Amygdala (tissue), 56 donors: ENCODE data around the gene ZNF143.
A peak's percentile ranks its signal among the peaks of the same experiment; 100 is the strongest.
"Not testable (repeated sequence)": the region's sequence is repeated elsewhere in the genome, so short reads cannot be mapped to it uniquely, and the experiment has no call there.

Experiments
- DNase-seq, 56 donors: peaks; one replicate each; lab custom pipeline; 2025; lab: John Stamatoyannopoulos, UW

Gene ZNF143

DNA sequence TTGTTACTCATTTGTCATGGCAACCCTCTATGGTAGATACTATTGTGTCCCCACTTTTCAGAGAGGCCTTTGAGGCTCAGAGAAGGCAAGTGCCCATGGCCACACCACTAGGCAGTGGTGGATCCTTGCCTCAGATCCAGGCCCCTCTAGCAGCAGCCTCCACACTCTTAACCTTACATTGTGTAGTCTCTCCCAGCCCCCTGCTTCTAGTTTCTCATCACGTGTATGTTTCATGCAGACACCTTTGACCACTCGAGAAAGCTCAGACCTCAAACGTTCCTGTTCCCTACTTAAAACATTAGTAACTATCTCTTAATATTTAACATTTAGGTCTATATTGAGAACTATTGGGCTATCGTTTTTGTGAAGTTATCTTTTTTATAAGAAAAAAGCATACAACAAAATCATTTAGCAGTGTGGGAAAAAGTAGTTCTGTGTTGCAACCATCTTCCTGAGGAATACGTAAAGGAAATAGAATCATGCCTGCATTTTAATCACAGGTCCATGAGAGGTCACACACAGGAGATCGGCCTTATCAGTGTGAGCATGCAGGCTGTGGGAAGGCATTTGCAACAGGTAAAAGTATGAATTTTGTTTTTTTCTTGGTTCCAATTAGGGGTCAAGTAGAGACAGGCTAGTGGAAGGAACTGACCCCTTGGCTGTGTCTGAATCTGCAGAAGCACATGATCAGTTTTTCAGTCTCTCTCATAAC is 35.1 kb downstream of the ZNF143 start:
- DNase-seq = no peak

DNA sequence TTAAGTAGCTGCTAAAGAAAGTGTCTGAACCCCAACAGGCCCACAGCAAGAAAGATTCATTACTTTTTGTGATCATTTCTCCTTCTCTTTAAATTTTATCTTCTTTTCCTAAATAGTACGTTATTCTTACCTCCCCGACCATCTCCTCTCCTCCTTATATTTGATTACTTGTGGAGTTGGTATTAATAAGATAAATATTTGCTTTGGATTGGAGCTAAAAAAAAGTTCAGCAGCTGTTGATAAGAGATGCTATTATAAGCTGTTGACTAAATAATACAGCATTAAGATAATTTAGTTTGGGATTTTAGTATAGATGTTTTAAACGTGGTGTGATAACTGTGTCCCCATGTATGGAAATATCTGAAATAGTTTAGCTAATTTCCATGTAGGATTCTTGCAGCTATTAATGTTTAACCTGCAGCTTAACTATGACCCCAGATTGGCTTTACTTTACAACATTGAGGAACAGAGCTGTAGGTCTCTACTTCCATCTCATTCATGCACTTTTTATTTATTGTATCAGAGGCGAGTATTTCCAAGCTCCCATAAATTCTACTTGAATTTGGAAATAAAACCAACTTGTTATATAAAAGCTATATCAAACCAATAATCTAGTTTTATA is 37.8 kb downstream of the ZNF143 start:
- no peak for DNase-seq

DNA sequence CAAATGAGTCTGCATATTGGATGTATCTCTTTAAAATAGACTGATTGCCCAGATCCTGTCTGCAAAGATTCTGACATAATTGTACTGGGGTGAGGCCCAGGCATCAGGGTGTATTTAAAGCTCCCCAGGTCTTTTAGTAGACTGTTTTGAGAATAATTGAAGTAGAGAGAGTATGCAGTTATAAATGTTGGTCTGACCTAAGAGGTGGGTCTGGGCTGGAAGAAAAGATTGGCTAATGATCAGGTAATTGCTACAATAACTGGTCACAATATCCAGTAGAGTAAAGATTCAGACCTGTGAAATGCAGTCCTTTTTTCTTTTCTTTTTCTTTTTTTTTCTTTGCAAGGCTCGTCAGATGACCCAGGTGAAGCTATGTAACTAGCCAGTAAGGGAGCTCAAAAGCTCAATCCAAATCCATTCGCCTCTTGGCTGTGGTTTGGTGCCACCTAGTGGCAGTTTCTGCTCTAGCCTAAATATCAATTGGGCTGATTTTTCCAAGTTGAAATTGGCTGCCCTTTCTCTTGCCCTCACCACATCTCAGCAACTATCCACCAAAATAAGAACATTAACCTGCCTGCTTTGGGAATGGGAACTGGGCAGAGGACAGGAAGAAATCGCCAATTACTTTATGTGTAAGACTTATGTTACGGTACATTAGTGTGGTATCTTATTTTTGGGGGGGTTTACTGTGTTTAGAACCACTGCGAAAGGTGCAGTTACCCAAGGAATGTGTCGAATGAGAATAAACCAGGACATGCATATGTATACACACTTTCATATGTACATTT is 45.9 kb downstream of the ZNF143 start:
- peak in 43 of 56 donors; percentile 2 to 86 (median 20) for DNase-seq

GRCh38 chr11:9507277-9507580 is 46.4 kb downstream of the ZNF143 start:
- no peak for DNase-seq

DNA sequence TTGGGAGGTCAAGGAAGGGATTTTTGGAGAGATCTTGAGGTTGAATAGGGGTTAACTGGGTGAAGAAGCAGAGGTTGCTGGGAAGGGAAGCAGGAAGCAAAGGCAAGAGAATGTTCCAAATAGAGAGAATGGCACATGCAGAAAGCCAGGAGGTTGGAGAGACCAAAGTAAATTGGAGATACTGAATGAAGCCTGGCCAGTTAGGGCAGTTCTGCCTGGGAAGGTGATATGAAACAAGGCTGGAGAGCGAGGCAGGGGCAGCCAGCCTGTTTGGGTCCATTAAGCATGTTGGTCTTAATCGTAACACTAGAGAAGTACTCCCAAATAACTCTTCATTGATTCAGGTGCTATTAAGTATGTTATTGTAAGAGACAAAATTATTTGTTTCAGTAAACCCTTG is 48.2 kb downstream of the ZNF143 start:
- no peak for DNase-seq

DNA sequence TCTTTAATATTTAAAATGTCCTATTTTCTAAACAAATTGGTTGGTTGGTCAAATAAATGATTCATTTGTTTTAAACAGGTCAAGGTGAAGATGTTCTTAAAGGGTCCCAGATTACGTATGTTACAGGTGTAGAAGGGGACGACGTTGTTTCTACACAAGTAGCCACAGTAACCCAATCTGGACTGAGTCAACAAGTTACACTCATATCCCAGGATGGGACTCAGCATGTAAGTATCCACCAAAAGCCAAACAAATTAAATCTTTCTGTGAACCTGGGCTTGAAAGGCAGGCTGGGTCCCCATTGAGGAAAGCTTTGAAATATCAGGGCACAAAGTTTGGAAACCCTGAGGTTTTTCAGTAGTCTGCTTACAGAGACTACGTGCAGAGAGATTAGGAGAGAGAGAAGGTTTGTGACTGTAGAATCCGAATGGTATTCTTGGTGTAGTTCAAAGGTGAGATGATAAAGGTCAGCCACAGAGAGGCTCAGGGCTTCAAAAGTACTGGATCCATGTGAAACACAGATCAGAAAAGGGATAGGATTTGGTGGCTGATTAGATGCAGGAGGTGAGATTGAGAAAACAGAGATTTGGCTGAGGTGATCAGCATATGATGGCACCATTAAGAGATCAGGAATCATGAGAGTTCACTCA is 51.7 kb downstream of the ZNF143 start:
- DNase-seq = no peak

- not testable (repeated sequence) for DNase-seq
These were observed 53.8 kb downstream of the ZNF143 start for GRCh38 chr11:9514576-9514975.

DNA sequence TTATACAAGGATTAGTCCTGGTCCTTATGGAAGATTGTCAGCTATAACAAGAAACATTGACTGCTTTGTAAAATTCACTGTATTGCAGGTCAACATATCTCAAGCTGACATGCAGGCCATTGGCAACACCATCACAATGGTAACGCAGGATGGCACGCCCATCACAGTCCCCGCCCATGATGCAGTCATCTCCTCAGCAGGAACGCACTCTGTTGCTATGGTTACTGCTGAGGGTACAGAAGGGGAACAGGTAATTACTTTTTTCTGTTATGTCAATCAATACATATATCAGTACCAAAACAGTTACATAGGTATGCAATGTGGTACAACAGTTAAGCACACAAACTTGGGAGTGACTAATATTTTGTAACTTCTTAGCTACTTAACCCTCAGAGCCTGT is 55.3 kb downstream of the ZNF143 start:
- no peak for DNase-seq

GRCh38 chr11:9518835-9519410 is 58.1 kb downstream of the ZNF143 start:
- no peak for DNase-seq

GRCh38 chr11:9524001-9524400 is 63.2 kb downstream of the ZNF143 start:
- no peak for DNase-seq

- DNase-seq = no peak
These were observed 64.3 kb downstream of the ZNF143 start for GRCh38 chr11:9525116-9525515.

GRCh38 chr11:9527481-9528135 is 66.8 kb downstream of the ZNF143 start:
- DNase-seq = peak in 3 of 56 donors; percentile 5 to 24 (median 6)

DNA sequence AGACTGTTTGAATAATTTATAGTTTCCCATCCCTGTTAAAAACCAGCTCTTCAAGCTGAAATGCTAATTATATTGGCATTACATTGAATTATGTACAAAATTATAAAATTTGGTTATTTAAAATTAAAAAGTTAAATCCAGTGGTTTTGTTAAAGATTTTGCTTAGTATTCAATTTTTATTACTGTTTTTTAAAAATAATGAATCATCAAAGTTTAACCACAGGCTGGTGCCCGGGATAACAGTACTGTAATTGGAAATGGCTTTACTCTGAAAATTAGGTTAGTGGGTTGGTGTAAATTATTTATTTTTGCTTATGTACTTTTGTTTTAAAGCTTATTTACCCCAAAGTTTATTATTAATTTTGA is 67.3 kb downstream of the ZNF143 start:
- DNase-seq = no peak

- no peak for DNase-seq
These were observed 67.9 kb downstream of the ZNF143 start for GRCh38 chr11:9528573-9529333.

GRCh38 chr11:9529334-9529650 is 68.5 kb downstream of the ZNF143 start:
- no peak for DNase-seq

GRCh38 chr11:9530020-9530621 is 69.3 kb downstream of the ZNF143 start:
- DNase-seq = no peak

GRCh38 chr11:9530901-9531625 is 70.3 kb downstream of the ZNF143 start:
- DNase-seq = no peak

DNA sequence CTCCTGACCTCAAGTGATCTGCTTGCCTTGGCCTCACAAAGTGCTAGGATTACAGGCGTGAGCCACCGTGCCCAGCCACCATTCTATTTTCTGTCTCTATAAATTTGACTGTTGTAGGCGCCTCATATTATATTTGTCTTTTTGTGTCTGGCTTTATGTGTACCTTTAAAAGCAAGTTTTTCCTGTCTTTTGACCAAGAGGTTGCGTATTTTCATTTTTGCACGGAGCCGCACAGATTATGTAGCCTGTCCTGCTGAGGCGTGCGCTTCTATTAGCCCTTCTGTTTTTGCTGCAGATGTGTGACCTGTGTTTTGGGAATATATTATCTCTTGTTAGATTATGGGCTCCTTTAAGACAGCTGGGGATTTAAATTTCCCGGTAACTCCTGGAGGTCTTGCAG is 72.2 kb downstream of the ZNF143 start:
- DNase-seq = no peak
